GM21619 (cell line): ENCODE data around the gene EIPR1.

ENCODE experiments used
- ATAC-seq: cut with Tn5 transposase; IDR thresholded peaks from one replicate; pipeline ENCODE4 v1.9.1; 2021; ENCODE audit not compliant: unreplicated experiment

EIPR1 gene

GRCh38 chr2:3277748-3278520 is 99.7 kb downstream of the EIPR1 start:
- no peak for ATAC-seq

- no peak for ATAC-seq
These were observed 100.4 kb downstream of the EIPR1 start for GRCh38 chr2:3277050-3277747.

DNA sequence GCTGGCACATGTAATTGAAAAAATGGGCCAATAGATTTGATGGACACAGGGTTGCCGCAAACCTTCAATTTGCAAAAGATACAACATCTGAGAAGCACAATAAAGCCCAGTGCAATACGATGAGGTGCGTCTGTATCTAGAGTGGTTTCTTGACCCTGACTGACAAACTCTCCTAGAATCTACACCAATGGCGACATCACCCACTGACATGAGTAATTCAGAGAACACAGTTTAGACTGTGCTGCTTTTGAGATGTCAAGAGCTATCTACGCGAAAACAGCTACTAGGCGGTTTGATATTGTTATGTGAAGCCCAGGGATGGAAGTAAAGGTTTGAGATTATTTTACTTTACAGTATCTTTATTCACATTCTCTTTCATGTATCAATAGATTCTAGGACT is 104.9 kb downstream of the EIPR1 start:
- no peak for ATAC-seq

DNA sequence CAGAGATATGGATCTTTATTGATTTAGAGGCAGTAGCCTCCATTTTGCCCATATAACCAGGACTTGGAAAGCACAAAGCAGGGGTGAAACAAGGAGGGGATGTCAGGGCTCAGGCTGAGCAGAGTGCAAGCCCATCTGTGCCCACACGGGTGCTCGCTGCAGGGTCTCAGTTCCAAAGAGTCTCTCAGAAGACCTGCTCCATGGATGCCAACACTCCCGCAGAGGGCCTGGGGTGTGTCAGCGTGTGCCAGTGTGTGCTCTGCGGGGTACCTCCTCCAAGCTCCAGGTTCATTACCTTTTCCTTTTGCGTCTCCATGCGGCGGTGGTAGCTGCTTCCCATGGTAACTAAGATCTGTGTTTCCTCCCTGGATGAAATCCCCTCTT is 107.5 kb downstream of the EIPR1 start:
- ATAC-seq, result no peak

DNA sequence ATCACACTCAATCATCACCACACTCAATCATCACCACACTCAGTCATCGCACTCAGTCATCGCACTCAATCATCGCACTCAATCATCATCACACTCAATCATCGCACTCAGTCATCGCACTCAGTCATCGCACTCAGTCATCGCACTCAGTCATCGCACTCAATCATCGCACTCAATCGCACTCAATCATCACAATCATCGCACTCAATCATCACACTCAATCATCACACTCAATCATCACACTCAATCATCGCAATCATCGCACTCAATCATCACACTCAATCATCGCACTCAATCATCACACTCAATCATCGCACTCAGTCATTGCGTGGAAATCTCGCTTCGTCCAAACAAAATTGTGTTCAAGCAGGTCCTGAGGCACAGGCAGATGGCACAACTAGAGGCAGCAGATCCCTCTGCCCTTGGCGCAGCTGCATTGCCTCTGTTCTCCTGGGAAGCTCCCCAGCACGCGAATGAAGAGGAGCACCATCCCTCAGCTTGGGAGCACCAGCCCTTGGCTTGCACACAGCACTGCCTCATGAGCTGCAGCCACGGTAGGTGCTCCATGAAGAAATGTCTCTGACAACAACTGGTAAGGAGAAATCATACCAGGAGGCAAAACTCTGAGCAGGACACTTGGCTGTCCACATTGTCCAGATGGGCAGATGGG is 108.1 kb downstream of the EIPR1 start:
- ATAC-seq, result no peak

- ATAC-seq, result no peak
These were observed 109.0 kb downstream of the EIPR1 start for GRCh38 chr2:3268705-3269029.

GRCh38 chr2:3267869-3268704 is 109.5 kb downstream of the EIPR1 start:
- ATAC-seq, result no peak

GRCh38 chr2:3266925-3267867 is 110.4 kb downstream of the EIPR1 start:
- ATAC-seq, result no peak

DNA sequence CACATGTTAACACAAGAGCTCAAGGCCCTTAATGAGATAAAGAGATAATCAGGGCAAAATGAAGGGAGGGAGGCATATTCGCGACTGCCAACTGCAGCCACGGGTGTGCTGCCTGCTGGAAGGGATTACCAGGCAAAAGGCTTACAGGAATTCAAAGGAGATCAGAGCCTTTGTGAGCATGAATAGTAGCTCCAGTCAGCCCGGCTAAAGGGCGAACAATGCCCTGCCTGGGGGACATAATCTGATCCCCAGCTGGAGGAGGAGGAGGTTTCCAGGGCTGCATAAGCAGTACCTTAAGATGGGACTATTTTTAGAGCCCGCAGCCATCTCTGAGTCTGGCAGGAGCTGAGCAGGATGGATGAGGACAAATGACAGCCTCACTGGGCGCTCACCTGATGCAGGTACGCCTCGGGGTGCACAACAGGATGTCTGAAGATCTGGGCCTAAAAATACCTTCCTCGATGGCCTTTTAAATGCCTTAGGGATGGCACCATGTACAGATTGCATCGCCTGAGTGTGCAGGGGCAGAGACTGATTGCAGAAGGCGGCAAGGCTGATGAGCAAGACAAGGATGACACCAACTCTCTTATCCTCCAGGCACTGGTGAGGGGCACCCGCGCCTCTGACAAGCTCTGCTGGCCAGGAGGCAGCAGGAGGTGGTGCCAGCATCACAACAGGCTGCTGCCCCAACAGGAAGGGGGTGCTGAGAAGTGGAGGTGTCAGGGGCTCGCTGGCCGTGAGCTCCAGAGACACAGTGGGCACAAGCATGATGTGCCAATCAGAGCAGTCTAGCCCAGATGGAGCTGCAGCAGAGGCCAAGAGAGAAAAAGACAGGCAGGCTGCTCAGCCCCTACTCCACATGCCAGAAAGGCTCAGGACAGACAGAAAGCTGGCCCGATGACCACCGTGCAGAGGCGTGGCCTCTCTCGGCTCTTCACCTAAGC is 111.4 kb downstream of the EIPR1 start:
- ATAC-seq, result no peak

GRCh38 chr2:3265471-3265870 is 112.1 kb downstream of the EIPR1 start:
- no peak for ATAC-seq

DNA sequence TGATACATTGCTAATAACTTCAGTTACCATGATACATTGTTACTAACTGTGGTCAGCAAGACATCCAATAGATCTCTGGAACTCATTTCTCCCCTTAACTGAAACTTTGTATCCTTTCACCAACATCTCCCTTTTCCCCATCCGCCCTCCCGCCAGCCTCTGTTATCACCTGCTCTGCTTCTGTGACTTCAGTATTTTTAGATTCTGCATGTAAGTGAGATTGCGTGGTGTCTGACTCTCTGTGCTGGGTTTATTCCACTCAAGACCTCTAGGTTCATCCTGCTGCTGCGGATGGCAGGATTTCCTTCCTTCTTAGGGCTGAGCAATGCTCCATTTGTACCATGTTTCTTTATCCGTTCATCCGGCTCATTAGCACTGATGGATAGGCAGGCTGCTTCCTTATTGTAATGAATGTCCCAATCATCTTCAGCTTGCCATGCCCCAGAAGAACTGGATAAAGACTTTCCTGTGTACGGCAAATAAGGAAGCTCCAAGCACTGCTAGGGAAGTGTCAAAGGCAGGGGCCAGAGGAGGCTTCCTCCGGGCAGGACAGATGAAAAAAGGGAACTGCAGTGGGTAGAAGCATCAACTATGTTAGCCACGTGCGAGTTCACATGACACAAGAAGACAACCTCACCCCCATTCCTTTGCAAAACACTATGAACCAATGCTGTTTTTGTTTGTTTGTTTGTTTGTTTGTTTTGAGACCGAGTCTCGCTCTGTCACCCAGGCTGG is 113.4 kb downstream of the EIPR1 start:
- no peak for ATAC-seq

DNA sequence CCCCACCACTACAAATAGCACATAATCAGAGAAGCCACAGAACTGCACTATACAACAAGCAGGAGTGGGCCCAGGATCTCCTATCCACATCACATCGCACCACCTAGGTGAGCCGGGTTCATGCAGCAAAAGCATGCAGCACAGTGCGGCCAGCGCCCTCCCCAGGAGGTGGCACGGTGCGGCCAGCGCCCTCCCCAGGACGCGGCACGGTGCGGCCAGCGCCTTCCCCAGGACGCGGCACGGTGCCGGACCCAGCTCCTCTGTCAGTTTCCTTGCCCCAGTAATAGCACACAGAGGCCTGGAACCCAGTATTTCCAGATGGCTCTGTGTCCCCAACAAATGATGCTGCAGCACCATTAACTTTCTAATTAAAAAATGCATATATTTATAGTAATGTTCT is 114.1 kb downstream of the EIPR1 start:
- no peak for ATAC-seq

DNA sequence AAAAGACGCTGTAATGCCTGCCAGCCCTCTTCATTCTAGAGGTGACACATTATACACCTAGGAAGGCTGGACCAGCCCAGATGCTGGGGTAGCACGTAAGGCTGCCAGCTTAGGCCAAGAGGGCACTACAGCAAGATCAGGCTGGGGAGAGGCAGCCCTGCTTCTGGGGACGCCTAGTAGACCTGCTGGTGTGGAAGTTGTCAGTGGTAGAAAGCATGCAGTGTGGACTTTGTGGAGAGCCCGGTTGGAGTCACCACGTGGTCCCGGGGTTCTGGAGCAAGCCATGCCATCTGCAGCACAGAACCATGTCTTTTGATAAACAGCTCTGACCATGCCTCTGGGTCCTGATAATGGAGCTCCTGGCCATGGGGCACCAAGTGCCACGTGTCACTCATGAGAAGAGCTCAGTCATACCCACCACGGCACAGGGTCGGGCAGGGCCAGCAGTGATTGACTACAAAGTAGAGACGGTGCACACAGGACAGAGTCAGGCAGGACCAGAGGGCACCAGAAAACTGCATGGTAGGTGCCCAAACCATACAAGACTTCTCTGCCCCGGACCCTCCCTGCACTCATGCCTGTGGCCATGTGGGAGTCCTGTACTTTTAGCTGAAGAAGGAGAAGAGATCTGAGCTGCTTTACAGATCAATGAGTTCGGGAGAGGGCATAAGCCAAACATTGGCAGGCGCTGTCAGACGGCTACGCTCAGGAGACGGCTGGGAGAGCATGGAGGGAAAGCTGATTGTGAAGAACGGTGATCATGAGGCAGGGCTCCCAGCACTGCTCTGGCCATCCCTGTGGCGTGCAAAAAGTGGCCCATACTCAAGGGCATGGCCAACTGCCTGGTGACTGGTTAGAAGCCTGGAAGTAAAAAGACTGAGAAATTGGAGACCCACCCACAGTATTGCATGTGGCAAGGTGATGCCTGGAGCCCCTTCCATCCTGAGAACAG is 114.9 kb downstream of the EIPR1 start:
- ATAC-seq, result no peak

- no peak for ATAC-seq
These were observed 116.1 kb downstream of the EIPR1 start for GRCh38 chr2:3261511-3261910.

DNA sequence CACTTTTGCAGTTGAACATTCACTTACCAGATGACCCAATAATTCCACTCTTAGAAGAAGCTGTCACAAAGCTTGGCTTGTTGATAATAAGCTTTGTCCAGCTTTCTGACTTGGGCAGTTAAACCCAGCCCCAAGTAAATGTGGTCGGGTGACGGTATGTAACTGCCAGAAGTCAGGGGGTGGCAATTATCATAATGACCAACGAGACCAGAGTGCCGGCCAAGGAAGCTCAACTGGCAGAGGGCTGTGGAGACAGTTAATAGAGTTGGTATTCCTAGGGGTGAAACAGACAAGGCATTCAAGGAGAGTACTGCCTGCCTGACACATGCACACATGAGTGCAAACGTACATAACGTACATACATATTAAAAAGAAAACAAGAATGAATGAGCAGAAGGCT is 116.7 kb downstream of the EIPR1 start:
- ATAC-seq, result no peak

DNA sequence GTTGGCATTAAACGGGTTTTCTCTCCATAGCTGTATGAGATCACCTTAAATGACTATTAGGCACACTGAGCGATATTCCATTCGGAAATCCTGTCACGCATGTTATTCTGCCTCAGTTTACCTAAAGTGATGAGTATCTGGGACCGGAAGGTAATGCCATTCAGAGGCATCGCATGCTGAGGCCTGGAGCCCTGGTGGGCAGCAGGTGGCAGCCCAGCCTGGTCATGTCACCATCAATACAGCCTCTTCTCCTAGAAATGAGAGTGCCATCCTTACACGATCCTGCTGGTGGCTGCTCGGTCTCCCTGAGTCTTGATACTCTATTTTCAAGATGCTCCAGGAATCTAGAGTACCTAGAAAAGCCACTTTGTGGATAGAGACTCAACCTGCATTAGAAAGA is 119.8 kb downstream of the EIPR1 start:
- ATAC-seq, result no peak

DNA sequence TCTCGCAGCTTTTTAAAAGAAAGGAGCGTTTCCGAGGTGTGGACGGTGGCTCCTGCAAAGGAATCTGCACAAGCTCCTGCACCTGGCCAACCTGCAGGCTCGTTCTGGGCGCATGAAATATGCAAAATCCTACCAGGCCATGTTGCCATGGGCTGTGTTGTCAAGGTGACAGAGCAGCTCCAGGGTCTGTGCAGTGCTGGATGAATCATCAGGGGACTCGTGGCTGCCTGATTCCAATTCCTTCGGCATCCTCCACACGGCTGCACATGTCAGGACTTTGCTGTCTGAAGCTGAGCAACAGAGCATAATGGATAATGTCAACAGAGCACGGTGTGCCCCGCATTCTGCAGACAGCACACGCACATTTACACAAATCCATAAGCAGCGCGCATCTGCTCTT is 120.5 kb downstream of the EIPR1 start:
- ATAC-seq, result no peak
